ENCODE measurements around the gene PAXX.
A peak's percentile ranks its signal among the peaks of the same experiment; 100 is the strongest.
"Not testable (repeated sequence)": the region's sequence is repeated elsewhere in the genome, so short reads cannot be mapped to it uniquely, and the experiment has no call there.

PAXX gene

DNA sequence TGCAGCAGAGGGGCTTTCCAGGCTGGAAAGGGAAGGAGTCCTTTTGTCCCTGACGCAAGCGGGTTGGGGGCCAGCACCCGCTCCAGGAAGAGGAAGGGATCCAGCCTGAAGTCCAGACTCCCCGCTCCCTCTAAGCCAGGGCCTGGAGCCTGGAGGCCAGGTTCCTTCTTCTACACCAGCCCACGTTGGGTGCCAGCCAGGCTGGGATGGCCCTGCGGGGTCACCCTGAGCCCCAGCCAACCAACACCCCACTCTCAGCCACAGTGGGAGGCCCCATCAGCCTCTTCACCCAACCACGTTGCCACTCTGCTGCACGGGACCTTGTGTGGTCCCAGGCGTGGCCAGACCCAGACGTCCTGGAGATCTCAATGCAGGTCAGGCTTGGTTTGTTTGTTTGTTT is 40.6 kb downstream of the PAXX start:
- DNase-seq (ENCODE audit: low read depth): no peak

- DNase-seq (ENCODE audit: low read depth): not testable (repeated sequence)
Observed at GRCh38 chr9:137033481-137033880, 41.3 kb downstream of the PAXX start.

- no peak for DNase-seq (ENCODE audit: low read depth)
Observed at GRCh38 chr9:137034039-137034708, 42.0 kb downstream of the PAXX start.

- DNase-seq (ENCODE audit: low read depth): peak; percentile 71
Observed at GRCh38 chr9:137034709-137035506, 42.7 kb downstream of the PAXX start.

DNA sequence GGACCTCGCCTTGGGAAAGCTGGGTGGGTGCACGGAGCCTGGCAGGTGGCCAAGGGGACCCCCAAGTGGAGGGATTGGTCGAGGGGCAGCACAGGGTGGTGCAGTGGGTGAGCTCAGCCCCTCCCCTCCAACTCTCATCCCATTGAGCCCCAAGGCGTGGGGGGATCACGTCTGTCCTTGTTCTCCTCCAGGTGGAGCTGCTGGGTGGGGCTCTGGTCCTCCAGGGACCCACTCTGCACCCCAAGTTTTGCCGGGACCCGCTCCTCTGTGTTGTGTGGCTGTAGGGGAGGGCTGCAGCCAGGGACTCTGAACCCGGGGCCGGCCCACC is 43.2 kb downstream of the PAXX start:
- DNase-seq (ENCODE audit: low read depth): no peak

DNA sequence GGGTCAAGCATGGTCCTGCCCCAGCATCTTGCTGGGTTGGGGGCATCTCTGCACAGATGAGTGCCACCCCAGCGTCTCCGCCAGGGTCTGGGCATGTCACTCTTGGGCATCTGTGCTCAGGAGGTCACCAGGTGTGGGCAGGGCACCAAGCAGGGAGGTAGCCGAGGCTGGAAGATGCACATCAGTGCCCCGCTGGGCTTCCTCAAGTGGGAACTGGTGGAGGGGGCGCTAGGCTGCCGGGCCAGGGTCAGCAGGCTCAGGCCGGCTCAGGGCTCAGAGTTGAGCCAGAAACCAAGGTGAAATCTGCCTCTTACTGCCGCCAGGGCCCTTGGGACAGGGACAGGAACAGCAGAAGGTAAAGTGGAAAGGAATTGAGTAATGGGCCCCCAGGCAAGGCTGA is 43.7 kb downstream of the PAXX start:
- no peak for DNase-seq (ENCODE audit: low read depth)

DNA sequence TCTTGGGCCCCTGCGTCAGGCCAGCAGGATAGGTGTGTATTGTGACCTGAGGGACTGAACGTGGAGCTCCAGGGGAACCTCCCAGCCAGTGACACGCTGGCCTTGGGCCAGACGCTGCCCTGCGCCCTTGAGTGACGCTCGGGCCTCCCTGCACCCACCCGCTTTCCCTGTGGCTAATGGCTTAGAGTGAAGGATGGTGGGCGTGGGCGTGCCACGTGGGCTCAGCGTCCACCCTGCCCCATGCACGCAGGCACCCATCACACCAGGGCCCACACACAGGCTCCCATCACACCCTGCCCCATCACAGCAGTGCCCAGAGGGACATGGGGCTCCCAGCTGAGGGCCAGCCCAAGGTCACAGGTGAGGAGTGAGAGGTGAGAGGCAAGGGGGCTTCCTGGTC is 44.8 kb downstream of the PAXX start:
- DNase-seq (ENCODE audit: low read depth): no peak

DNA sequence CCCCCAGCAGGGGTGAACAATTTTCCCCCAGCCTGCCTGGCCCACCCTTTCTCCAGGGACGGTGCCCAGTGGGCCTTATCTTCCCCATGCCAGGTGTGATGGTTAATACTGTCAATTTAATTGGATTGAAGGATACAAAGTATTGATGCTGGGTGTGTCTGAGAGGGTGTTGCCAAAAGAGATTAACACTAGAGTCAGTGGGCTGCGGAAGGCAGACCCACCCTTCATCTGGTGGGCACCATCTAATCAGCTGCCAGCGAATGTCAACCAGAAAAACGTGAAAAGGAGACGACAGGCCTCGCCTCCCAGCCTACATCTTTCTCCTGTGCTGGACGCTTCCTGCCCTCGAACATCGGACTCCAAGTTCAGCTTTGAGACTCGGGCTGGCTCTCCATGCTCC is 45.3 kb downstream of the PAXX start:
- no peak for DNase-seq (ENCODE audit: low read depth)

GRCh38 chr9:137038916-137039315 is 46.7 kb downstream of the PAXX start:
- no peak for DNase-seq (ENCODE audit: low read depth)

DNA sequence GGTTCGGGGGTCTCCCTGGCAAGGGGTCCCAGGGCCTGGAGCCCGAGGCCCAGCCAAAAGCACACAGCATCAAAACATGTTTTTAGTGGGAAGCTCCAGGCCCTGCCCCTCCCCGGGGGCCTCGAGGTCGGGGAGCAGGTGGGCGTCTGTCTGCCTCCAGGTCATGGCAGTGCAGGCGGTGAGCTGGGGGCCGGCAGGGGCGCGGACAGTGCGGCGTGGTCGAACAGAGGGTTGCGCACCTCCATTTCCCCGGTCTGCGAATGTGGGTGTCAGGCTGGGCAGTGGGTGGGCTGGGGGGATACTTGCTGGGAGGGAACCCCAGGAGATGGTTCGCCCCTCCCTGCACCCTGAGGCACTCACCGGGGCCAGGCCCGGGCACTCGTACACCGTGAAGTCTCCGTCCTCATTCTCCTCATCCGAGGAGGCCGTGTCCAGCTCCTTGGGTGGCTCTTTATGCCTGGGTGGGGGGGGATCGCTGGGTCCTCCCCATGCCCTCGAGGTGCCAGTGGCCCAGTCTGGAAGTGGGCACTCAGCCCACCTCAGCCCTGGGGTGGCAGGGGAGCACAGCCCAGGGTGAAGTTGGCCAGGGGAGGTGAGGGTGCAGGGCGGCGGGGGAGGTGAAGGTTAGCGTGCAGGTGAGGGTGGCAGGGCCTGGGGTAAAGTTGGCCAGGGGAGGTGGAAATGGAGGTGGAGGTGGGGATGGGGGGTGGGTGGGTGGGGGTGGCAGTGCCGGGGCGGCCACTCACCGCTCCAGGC is 47.6 kb downstream of the PAXX start:
- DNase-seq (ENCODE audit: low read depth): no peak

DNA sequence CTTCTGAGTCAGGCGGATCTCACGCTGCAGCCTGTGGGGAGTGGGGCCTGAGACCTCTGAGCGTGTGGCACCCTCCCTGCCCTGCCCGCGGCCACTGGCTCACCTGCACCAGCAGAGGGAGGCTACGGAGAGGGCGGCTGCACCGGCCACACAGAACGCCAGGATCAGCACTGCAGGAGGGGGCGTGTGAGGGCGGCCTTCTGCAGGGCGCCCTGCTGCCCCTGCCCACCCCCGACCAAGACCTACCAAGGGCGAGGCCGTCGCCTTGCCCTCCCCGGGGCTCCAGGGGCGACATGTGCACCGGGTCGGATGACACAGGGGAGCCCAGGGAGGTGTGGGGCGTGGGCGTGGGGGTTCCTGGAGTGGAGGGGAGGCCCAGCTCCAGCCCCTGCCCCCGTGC is 48.3 kb downstream of the PAXX start:
- no peak for DNase-seq (ENCODE audit: low read depth)

- DNase-seq (ENCODE audit: low read depth): peak; percentile 20
Observed at GRCh38 chr9:137041124-137041523, 48.9 kb downstream of the PAXX start.

DNA sequence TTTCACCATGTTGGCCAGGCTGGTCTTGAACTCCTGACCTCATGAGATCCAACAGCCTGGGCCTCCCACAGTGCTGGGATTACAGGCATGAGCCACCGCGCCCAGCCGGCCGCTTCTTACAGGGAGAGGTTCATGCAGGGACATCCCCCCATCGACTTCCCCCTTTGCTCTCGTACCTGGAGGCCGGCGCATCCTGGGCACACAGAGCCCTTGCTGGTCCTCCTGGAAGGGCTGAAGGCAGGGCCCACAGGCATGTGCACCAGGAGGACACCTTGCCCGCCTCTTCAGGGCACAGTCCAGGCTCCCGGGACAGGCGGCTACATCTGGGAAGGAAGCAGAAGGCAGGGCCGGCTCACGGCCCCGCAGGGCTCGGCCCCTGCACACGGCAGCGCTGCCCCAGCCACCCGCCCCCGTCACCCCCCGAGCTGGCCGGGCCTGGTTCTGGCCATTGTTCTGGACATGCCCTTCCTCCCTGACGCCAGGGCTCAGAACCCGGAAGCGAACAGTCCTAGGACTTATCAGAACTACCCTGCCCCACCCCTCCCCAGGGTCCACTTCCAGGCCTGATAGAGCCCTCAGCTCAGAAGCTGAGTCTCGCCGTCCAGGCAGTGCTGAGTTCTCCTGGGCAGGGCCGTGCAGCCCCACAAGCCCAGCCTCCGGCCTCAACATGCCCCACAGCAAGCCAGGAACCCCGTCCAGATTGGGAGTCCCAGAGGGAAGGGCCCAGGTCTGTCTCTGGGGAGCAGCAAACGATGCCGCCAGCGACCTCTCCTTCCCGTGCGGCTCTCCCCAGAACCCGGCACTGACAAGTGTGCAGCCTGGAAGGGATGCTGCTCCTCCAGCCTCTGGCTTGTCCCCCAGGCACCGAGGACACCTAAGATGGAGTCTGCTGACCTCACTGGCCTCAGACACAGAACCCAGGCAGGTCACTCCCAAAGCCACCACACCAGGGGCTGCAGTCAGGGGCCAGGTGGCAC is 50.8 kb downstream of the PAXX start:
- DNase-seq (ENCODE audit: low read depth): no peak
